CD4-positive, alpha-beta T cell treated with Interleukin-17A for 4 hours (primary cell): Measurements from ENCODE around the gene ADGRG2.

Source experiments
- DNase-seq: peaks from one replicate; pipeline ENCODE4 v3.0.0-alpha.2; 2020; ENCODE audit warnings: mixed read lengths

ADGRG2 gene

GRCh38 chrX:19121898-19122640 lies at the start of gene ADGRG2:
Gene ADGRG2 (minus strand): TSS chrX:19122468. CDS start chrX:19068834, 53,634 bp downstream.
- DNase-seq = no peak

- DNase-seq = no peak
Measured at GRCh38 chrX:19168609-19169008, 46.3 kb upstream of the ADGRG2 start.

- no peak for DNase-seq
Measured at GRCh38 chrX:19162851-19163250, 40.6 kb upstream of the ADGRG2 start.

GRCh38 chrX:19156186-19156585 lies 33.9 kb upstream of the ADGRG2 start:
- no peak for DNase-seq

GRCh38 chrX:19152762-19153161 lies 30.5 kb upstream of the ADGRG2 start:
- no peak for DNase-seq

GRCh38 chrX:19137067-19137466 lies 14.8 kb upstream of the ADGRG2 start:
- no peak for DNase-seq

- DNase-seq = no peak
Measured at GRCh38 chrX:19133784-19134183, 11.5 kb upstream of the ADGRG2 start.

- DNase-seq = no peak
Measured at GRCh38 chrX:19133231-19133630, 11.0 kb upstream of the ADGRG2 start.

GRCh38 chrX:19130628-19131027 lies 8.4 kb upstream of the ADGRG2 start:
- DNase-seq = no peak

- no peak for DNase-seq
Measured at GRCh38 chrX:19129694-19130093, 7.4 kb upstream of the ADGRG2 start.

- DNase-seq = no peak
Measured at GRCh38 chrX:19127649-19128168, 5.4 kb upstream of the ADGRG2 start.

- no peak for DNase-seq
Measured at GRCh38 chrX:19122641-19123009, 357 bp upstream of the ADGRG2 start.

- DNase-seq = no peak
Measured at GRCh38 chrX:19121466-19121865, 802 bp downstream of the ADGRG2 start.

- DNase-seq = no peak
Measured at GRCh38 chrX:19110642-19111041, 11.6 kb downstream of the ADGRG2 start.

GRCh38 chrX:19107035-19107434 lies 15.2 kb downstream of the ADGRG2 start:
- no peak for DNase-seq

GRCh38 chrX:19100586-19100985 lies 21.7 kb downstream of the ADGRG2 start:
- DNase-seq = no peak

GRCh38 chrX:19097553-19098283 lies 24.6 kb downstream of the ADGRG2 start:
- DNase-seq = no peak

GRCh38 chrX:19096586-19096985 lies 25.7 kb downstream of the ADGRG2 start:
- DNase-seq = no peak

GRCh38 chrX:19094654-19095053 lies 27.6 kb downstream of the ADGRG2 start:
- DNase-seq = no peak

- DNase-seq = no peak
Measured at GRCh38 chrX:19091596-19091995, 30.7 kb downstream of the ADGRG2 start.

GRCh38 chrX:19089555-19090040 lies 32.7 kb downstream of the ADGRG2 start:
- no peak for DNase-seq

GRCh38 chrX:19086102-19086772 lies 36.0 kb downstream of the ADGRG2 start:
- no peak for DNase-seq

GRCh38 chrX:19085666-19086065 lies 36.6 kb downstream of the ADGRG2 start:
- DNase-seq = no peak
